GM19328 (cell line): Measurements from ENCODE around the gene BAIAP2L2.

Experiments
- ATAC-seq: cut with Tn5 transposase; IDR thresholded peaks from one replicate; pipeline ENCODE4 v1.9.1; 2021; ENCODE audit warnings: mild to moderate bottlenecking, moderate library complexity; ENCODE audit not compliant: unreplicated experiment

Gene BAIAP2L2

DNA sequence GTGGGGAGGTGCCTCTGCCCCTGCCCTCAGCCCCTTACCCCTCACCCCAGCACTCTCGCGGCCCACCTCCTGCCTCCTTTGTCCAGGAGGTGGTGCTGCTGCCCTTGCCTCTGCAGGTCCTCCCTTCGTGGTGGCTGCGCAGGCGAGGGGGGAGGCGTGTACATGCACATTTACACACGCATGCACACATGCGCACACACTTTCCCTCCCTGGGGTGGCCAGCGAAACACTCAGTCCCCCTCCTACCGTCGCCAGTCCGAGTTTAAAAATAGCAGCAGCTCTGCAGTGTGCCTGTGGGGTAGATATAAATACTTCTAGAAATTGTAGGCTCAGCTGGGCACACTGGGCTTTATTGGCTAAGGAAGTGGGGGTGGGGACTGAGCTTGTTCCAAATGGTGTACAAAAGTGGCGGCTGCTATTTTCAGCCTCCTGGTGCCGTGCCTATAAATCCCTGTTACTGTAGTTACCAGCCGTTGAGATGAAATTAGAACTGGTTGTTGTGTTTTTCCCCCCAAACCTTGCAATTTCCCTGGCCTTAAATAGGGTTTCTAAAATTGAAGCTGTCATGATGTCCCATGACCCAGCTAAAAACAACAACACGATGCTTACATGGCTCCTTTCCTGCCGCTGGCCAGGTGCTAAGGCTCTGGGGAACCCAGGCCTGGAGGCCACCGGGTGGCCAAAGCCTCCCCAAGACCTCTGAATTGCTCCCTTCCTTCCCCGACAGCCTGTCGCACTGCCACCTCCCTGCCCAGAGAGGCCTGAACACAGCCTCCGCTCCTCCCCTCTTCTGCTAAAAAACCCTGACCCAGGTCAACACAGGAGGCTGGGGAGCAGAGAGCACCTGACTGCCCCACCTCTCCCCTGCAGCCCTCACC, 40.9 kb downstream of the BAIAP2L2 start:
- no peak for ATAC-seq

DNA sequence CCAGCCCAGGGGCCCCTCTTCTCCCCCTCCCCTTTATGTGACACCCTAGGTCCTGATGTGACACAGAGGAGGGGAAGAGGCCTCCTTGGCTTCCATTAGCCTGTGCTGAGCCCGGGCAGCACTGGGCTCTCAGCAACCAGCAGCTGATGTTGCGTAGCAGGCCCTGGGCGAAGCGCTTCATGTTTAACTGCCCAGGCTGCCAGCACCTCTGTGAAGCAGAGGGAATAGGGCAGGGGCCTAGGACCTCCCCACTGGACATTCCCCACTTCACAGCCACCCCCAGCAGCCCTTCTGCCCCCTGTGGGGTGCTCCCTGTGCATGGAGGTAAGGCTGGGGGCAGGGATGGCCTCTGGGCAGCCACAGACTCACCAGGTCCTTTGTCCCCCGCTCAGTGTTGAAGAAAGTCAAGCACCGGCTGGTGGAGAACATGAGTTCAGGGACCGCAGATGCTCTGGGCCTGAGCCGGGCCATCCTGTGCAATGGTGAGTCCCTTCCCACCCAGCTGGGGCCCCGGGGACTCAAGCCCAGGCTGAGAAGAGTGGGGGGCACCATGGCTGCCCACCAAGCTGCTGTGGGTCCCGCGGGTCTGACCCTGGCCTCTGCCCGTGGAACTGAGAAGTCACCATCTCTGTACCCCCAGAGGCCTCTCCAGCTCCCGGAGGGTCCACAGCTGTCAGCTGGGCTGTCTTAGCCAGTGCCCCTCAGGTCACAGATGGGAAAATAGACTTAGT, 41.7 kb downstream of the BAIAP2L2 start:
- ATAC-seq: no peak

DNA sequence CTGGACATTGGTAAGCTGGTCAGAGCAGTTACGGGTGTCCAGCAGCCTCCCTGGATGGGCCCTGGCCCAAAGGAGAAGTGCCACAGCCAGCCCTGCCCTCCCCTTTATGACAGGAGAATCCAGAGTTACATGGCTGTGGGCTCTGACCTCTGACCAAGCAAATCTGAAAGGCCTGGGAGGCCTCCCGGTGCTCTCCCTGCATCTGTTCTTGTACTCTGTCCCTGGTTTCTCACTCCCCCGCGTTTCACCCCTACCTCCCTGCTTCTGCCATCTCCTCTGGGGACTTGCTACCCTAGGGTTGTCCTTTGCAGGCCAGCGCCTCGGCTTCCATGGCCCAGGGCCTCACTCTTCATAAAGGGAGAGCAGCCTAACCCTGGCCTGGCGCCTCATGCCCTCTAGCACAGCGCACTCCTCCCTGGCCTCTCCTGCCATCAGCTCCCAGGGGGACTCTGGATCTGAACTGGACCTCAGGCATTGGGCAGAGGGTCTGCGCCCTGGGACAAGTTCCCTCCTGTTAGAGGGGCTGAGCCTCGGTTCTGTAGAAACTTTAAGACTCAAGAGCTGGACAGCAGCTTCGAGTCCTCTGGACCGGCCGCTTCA, 42.6 kb downstream of the BAIAP2L2 start:
- ATAC-seq: no peak

DNA sequence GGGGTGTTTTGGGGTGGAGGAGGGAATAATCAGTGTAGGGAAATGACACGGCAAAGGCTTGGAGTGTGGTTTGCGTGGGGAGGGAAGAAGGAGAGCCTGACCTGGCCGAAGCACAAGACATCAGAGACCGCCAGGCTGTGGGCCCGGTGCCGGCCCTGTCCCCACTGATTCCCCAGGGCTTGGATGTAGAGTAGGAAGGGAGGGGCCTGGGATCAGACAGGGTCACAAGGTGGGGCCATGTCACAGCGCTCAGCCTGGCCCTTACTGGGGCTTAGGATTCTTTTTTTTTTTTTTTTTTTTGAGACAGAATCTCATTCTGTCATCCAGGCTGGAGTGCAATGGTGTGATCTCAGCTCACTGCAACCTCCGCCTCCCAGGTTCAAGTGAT, 43.5 kb downstream of the BAIAP2L2 start:
- ATAC-seq: no peak

DNA sequence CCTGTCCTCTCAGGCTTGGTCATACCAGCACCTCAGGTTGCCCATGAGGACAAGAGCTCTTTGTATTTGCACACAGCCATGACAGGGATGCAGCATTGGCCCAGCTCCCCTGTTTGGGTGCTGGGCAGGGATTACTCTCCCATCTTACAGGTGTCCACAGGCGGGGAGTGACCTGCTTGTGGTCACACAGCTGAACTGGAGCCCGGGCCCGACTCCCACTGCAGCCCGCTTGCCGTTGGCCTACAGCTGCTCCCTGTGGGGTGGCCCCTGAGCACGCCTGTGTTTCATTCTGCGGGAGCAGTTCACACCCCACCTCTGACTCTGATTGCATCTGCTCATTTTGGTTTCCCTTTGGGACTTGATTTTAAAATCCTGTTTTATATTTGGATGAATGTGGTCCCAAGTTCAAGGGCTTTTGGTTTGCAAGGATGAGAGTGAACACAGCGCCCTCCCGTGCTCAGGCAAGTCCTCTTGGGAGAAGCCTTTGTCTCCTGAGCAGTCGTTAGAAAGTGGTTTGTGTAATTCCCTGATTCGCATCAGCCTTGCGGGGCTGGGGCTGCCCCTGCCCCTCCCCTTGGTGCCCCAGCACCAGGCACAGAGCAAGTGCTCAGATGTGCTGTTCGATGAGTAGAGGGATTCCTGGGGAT, 44.0 kb downstream of the BAIAP2L2 start:
- no peak for ATAC-seq

DNA sequence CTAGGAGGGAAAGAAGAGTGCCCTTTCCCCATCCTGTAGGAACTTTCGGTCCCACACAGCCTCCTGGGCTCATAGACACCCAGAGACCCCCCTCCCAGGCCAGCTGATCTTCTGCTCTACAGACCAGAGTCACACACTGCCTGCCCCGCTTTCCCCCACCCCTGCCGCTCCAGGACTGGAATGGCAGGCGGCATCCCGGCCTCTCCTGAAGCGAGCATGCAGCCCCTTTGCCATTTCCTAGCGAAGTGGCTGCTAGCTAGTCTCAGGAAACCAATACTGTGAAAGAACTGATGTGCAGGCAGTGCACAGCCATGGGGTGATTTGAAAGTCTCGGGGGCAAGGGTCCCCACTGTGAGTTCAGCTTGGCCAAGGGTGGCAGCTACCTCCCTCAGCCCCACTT, 44.9 kb downstream of the BAIAP2L2 start:
- ATAC-seq: no peak

DNA sequence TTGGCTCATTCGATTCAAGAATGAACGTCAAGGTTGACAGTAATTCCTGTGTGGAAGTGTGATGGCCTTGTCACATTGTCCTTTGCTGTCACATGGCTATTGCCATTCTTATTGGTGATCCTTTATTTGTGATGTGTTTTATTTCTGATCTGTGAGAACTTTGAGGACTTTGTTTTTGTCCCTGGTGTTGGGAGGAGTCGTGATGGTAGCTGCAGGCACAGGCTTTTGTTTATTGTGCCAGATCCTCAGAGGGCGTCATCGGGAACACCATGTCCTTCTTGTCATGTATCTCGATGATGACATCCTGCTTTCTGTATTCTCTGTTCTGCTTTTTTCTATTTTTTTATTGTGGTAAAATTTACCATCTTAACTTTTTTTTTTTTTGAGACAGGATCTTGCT, 47.7 kb downstream of the BAIAP2L2 start:
- no peak for ATAC-seq

DNA sequence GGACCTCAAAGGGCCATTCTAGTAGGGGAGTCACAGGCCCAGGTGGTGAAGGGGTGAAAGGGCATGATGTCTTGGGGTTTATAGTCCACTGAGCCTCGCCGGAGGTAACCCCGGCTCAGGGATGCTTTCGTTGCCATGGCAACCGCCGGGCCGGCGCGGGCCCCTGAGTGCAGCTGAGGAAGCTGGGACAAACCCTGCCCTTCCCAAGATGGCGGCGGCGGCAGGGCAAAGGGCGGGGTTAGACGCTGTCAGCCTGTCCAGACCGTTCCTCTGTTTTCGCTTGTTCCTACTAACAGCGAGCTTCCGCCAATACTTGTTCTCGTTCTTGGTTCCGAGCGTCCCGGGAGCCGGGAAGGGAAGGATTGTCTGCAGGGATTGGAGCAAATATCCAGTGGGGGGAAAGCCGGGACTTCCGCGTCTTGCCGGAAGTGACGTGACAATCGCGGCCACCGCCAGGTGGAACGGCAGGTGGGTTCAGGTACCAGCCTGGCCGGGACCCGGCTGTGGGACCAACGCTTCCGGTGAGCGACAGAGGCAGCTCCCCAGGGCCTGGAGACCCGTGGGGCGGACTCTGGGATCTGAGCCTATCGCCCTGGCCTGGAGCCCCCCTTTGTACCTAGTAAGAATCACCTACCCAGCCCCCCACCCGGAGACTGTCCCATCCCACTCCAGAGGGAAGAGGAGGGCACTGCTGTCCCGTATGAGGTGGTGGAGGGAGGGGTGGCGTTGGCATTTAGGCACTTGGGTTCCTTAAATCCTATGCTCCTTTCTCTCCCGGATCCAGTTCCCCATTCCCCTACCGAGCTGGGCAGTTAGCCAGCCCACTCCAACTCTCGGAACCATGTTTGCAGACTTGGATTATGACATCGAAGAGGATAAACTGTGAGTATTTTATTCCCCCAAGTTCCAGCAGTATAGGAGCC, 53.3 kb downstream of the BAIAP2L2 start, which contains the start of gene PICK1:
Gene PICK1, plus strand, starts transcription at position 436 of the 923 bp plus-strand sequence. Its CDS starts 406 bp downstream, at position 842.
- no peak for ATAC-seq

DNA sequence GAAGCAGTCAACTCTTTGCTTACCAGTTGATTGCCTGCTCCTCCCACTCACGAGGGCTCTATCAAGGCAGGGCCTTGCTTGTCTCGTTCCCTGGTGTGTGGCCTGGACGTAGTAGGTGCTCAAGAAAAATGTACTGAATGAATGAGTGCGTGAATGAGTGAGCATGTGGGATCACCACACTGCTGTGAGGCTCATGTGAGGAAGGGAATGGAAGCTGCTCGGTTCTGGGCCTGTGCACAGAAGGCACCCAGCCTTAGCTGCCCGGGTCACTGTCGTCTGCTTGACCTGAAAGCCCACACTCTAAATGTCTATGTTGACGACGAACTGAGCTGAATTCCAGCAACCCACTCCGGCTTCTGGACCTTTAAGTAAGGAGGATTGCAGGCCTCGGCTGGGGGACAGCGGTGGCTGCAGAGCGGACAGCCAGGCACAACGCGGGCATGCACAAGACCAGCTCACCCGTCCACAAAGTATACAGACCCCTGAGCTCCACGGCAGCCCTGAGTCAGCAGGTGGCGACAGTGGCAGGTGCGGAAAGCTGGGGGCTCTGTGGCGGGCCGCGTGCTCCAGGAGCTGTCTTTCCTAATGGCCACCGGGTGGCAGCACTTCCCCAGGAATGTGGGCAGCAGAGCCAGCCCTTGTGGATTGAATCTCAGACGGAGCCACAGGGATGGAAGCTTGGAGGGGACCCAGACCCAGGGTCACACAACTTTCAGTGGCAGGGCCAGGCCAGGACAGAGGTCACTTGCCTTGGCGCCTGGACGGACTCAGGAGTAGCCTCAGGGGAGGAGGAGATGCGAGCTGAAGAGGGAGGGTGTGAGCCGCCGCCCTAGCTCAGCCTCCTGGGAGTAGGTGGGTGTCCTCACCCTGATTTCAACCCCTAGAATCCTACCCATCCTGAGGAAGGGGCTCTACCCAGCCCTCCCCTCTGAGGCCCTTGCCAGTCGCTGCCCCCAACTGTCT, 58.3 kb downstream of the BAIAP2L2 start:
- no peak for ATAC-seq

DNA sequence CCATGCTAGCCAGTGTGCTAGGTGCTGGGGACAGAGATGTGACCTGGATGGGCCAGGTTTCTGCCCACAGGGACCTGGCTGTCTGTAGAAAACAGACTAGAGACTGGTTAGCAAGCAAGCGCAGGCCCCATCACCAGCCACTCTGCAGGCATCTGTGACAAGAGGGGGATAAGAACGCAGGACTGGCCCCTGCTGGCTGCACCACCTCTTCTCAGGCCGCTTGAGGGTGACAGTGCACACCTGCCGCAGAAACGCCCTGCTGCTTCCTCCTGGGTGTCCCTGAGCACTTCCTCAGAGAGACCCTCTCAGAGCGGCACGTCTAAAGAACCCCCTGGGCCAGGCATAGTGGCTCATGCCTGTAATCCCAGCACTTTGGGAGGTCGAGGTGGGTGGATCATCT, 59.2 kb downstream of the BAIAP2L2 start:
- ATAC-seq: no peak

DNA sequence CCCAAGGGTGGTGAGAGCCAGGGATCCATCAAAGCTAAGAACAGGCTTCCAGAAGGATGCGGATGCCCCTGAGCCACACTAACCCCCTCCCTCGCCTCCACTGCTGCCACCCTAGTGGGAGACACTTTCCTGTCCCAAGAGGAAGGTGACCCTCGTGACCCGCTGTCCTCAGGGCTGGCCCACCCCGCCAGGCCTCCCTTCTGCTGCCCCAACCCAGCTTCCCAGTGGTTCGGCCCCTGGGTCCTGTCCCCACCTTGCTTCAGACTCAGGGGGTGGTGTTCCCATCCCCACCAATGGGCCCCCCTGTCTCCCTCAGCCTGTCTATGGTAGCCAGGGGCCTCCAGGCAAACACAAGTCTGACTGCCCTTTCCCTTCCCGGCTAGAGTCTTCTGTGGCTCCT, 59.8 kb downstream of the BAIAP2L2 start:
- ATAC-seq: no peak

DNA sequence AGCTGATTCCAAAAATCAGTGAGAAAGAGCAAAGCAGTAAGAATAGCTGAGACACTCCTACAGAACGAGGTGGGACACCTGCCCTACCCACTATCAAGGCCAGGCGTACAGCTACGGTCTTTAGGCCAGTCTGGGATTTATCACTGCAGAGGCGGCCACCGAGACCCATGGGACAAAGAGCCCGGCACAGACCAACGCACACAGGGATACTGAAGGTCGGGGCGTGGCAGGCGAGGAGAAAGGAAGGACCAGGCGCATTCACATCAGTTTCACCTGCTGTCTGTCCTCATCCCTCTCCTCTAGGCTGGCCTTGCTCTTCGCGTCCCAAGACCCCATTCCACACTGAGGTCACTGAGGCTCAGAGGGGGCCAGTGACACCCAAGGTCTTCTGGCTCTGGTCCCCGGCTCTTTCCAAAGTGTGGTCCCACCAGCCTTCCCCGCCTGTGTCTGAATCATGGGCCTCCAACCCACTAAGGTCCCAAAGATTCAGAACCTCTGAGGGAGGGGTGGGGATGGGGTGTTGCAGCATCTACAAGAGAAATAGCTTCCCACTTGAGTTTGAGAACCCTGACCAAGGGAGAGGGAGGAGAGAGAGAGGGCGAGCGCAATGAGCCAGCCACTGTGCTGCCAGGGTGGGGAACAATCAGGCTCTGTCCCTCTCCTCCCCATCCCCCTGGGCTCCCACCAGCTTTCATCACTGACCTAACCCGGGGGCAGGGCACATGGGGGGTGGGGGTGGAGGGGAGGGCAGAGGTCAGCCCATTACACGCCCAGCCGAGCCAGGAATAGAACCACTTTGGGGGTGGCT, 60.5 kb downstream of the BAIAP2L2 start:
- no peak for ATAC-seq

DNA sequence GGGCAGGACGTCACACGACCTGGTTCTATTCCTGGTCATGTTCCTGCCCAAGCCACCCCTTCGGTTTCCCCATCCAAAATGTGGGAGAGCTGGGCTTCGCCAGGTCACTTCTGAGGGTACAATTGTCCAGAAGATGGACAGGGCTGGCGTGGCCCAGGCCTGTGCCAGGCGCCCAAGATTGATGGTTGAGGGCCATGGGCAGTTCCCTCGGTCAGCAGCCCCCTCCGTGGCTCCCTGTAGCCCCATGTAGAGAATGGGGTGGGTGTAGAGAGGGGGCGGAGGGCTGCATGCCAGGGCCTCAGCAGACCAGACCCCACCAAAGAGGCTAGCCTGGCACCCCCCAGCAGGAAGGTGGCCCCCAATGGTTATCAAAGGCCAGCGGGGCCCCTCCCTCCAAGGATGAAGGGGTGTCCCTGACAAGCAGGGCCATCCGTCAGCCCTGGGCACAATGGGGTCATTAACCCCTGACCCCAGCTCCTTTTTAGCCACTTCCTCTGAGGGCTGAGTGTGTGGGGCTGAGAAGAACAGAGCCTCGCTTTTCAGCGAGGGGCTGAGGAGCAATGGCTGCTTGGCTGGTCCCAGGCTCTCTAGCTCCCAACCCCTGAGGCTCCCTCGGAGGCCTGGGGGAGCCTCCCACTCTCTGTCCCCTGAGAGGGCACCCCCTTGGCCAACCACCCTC, 64.3 kb downstream of the BAIAP2L2 start:
- no peak for ATAC-seq

DNA sequence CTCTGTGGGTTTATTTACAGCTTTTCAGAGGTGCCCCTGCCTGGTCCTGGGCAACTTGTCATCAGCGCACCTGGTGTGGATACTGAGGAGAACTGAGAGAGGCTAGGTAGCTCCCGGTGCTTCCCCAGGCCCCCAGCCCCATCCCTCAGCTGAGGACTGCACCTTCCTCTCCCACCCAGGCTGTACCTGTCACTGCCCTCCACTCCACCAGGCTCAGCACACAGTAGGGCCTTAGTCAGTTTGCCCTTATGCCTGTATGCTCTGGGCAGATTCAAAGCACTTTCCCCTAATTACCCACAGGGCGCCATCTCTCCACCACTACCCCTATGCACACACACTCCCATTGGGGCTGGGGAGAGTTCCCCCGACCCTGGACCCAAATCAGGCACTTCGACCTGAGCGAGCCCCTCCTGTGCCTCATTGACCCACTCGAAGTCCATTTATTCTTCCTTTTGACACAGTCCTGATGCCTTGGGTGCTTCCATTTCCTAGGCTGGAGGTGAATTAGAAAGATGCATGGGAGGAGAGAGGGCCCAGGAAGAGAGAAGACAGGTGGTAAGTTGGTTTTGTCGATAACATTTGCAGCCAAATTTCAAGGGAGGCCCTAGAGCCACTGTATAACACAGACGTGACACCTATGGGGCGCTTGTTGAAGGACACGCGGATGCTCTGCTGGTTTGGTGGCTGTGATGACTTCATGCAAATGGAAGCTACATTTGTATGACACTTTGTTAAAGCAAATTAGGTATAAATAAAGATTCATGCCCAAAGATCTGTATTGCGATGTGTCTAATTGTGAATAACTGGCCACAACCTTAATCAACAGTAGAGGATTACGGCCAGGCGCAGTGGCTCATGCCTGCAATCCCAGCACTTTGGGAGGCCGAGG, 67.1 kb downstream of the BAIAP2L2 start:
- ATAC-seq: no peak

DNA sequence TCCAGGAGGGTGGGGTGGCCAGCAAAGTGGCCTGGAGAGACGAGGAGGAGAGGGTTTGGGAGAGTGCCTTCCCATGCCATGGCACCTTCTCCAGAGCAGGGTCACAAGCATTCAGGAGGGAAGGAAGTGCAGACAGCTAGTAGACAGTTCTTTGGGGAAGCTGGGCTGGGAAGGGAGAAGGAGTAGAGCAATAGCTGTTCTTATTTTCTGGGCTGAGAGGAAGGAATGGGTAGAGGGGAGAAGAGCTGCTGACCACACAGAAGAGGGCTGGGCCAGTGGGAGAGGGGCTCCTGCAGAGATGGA, 68.0 kb downstream of the BAIAP2L2 start:
- ATAC-seq: no peak

DNA sequence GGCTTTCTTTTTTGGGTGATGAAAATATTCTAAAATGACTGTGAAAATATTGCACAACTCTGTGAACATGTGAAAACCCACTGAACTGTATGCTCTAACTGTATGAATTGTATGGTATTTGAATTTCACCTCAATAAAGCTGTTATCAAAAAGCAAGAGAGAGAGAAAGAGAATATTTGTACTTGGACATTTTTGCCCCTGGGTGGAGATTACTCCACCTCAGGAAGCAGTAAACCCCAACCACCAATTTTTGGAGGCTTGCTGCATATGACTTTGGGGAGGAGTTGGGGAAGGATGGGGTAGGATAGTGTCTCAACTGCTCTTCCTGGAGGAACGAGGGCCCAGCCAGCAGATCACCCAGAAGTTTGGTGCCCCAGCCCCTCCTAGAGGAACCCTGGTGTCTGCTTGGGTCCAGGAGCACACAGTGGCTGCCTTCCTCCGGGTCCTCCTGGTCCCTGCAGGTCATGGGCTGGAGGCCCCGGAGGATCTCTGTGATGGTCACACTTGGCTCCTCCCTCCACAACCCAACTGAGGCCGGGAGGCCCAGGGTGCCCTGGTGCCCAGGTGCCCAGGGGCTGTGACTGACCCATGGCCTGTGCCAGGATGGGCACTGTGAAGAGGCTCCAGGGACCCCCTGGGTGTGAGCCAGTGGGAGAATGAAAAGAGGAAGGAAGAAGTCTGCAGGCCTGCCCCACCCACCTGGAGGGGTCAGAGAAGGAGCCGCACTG, 68.6 kb downstream of the BAIAP2L2 start:
- ATAC-seq: no peak
